DMS153 (cell line): ENCODE data around the gene RIMBP3B.
"Not testable (repeated sequence)": the region's sequence is repeated elsewhere in the genome, so short reads cannot be mapped to it uniquely, and the experiment has no call there.

Source experiments
- DNase-seq: peaks from one replicate; lab custom pipeline; 2025; lab: John Stamatoyannopoulos, UW

The RIMBP3B gene

DNA sequence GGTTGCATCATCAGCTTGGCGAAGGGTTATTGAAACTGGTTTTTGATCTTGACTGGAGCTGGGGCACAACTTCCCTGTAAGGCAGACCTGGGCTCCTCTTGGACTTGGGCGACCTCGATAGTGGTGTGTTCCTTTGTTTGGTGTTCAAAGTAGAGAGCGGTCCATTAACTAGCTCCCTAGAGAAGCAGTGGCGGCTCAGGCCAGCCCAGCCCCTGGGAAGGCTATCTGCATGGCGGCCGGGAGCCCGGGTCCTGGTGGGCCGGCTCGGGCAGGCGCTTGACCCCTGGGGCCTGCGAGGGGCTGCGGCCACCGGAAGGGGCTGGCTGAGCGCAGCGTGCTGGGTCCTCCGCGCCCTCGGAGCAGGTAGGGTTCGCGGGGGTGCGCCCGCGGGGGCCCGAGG is 32.8 kb downstream of the RIMBP3B start:
- not testable (repeated sequence) for DNase-seq

DNA sequence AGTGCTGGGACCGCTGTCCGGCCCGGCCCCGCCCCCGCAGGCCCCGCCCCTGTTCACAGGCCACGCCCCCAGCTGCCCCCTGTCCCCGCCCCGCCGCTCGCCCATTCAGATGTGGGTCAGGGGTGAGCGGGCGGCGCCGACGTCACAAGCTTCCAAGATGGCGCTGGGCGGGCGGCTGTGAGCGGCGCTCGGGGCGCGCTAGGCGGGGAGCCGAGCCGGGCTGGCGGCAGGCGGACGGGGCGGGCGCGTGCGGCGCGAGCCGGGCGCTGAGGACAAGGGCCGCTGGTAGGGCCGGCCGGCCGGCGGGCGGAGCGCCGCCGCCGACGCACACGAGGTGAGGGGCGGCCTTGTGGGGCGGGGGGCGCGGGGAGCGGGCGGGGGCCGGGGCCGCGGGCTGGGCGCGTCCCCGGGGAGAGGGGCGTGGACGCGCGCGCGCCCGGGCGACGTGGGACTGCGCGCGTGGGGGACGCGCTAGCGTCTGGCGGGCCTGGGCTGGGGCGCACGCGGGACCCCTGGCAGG is 33.7 kb downstream of the RIMBP3B start, which contains the start of gene HIC2:
TSS of gene HIC2 (plus strand) at position 145 of the 520 bp plus-strand sequence. CDS start 25,461 bp downstream, outside the sequence.
- DNase-seq, result not testable (repeated sequence)

DNA sequence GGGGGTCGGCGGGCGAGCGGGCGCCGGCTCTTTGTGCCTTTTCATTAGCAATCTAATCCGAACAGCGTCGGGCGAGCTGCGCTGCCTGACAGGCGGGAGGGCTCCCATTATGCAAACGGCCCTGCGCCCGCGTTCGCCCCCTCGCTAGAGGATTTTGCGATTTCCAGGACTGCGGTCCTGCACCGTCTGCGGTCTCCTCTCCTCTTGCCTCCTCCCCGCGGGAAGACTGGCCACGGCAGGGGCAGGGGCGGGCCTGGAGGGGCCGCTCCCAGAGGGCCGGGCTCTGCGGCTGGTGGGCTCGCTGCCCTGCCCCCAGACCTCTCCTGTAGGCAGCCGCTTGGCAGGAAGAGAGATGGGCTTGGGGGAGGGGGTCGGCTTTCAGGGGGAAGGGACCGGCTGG is 34.3 kb downstream of the RIMBP3B start:
- DNase-seq, result not testable (repeated sequence)

DNA sequence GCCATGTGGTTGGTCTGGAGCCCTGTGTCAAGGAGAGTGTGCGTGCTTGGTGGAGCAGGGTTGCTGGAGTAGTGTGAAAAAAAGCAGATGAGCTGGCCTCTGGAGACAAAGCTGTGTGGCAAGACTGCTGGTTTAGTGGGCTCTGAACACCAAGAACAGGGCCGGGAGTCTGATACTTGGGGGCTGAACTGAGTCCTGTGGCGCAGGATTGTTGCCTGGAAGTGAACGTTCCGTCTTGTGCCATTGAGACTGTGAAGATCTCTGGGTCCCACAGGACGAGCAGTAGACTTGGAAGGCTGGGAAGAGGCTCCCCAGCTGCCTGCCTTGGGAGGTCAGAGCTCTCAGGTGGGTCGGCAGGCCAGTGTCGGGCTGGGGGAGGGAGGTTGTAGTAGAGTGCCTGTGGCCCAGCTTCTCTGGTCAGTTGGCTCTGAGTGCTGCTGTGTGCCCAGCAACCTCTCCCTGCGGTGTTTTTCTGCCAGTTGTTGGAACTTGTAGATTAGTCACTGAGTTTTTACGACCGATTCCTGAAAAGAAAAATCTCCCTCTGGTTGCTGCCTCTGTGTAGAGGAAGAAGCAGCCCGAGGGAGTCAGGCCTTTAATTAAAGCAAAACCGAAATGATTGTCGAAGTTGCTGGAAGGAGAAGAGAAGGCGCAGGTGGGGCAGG is 35.6 kb downstream of the RIMBP3B start:
- not testable (repeated sequence) for DNase-seq

DNA sequence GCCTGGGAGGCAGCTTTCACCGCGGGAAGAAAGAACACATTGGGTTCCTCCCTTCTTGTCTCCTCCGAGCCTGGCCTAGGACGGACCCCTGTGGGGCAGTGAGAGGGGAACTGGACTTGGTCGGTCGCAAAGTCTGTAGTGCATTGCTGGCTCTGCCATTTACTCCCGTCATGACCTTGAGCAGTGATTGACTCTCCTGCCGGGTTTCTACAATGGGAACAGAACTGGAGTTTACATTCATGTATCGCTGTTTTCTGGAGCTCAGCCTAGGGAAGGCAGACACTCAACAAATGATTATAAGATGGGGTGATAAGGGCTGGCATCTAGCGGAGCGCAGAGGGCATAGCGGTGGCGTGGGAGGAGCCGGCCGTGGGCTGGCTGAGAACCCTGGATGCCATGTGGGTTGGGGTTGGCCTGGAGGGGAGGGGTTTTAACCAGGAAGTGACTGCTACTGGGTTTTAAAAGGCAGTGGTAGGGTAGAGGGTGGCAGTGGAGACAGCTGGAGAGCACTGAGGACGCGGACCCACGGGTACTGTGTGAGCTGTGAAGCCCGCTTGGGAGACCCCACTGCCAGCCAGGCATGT is 36.7 kb downstream of the RIMBP3B start:
- DNase-seq, result not testable (repeated sequence)

DNA sequence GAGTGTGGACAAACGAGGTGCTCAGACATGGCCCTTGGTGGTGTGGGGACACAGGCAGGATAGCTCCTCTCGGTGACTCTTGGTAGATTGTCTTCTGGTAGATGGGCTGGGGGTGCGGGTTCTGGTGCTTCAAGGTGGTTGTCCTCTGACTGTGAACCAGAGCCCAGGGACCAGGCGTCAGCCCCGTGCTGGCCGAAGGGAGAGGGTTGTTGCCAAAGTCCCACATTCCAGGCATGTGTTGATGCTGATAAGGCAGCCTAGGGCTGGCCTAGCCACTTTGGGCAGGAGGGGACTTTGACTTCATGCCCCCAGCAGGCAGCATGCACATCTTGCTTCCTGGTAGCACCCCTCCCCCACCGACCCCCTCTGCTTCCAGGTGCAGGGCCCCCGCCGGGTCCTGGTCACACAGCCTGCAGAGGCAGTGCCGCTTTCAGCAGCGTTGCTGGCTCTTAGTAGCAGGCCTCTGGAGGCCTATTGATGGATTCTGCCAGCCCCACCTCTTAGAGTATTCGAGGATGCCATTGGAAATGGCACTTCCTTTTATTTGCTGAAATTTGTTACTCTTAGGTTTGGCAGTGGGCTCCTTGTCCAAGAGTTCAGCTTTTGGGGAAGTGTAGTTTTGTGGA is 40.6 kb downstream of the RIMBP3B start:
- not testable (repeated sequence) for DNase-seq

DNA sequence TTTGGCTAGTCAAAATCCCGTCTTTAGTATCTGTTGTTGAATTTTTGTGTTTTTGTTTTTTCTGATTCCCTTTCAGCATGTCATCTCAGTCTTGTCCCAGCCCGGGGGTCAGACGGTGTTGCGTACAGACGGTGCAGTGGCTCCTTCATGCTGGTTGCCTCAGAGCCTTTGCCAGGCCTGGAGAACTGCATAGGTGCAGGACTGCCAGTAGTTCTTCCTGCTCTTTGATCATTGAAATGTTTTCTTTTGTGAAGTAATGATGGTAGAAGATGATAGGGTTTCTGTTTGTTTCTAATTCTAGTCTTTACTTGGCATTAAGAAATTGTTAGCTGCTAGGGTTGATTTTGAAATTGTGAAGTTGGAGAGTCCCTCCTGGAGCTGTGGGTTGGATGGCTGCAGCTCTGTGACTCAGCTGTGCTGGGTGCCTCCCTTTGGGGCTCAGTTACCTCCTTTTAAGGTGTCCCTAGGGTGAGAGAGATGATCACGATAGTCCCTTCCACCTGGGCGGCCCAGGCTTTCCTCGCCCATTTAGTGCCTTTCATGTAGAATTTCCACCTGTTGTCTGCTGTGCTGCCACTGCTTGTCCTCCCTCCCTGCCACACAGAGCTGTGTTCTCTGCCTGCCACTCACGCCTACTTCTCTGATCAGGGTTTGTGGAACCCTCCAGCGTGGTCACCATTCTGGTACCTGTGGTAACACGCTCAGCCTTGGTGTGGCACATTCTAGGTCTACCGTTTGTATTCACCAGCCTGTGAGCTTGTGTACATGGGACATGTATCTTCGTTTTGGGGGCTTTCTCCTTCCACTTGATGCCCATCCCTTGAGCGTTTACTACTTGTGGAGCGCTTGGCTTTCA is 51.1 kb downstream of the RIMBP3B start:
- DNase-seq, result not testable (repeated sequence)

DNA sequence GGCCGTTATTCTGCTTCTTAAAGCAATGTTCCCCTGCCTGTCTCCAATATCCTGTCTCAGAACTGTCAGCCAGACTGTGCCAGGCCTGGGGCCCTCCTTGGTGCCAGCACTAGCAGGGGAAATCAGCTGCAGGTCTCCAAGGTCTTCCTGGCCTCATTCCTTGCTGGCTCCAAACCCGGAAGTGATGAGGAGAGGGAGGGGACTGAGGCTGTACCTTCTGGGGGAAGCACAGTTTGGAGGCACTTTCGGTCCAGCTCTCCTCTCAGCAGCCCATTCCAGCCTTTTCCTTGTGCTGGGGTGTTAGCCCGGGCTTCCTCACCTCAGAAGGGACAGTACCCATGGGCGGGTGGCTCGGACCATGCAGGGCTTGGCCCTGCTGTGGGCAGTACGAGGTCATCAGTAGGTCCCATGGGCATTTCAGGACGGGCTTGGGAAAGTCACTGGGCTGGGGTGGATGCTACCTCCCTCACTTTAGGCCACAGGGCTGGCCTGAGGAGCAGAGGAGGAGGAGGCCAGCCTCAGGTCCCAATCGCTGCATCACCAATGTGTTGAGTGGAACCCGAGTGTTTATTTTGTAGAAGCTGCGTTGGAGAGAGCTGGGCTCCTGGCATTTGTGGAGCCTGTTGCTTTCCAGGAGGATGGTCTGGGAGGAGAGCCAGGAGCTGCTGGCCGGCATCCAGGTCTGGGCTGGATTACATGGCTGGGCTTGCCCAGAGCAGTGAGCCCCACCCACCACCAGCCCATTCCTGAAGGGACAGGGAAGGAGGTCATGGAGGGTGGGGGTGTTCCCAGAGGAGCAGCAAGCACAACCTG is 52.7 kb downstream of the RIMBP3B start:
- not testable (repeated sequence) for DNase-seq

DNA sequence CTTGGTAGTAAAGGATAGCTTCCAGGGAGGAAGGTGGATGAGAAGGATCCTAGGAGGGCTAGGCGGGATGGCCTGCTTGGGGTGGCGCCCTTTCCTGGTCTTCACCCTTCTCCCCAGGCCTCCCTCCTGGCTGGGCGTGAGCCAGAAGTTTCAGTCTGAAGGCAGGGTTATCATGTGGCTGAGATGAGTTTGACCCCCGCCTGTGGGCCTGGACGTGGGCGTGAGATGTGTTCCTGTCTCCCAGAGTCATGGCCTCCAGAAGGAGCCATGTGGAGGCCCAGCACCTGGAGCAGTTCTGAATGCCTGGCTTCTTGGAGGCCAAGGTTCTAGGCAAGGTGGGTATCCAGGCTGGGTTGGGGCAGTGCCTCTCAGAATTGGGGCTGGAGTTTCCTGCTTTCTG is 54.5 kb downstream of the RIMBP3B start:
- not testable (repeated sequence) for DNase-seq
